ENCODE results near the gene SPACA1. TPM values are rescaled to one million over a fixed set of nuclear protein-coding genes. Genes with fewer than 3 reads are reported as not detected.

SPACA1 gene
- polyA plus RNA-seq, 2 of the 4 experiments (the other 2 are of a cell fraction) = not detected

DNA sequence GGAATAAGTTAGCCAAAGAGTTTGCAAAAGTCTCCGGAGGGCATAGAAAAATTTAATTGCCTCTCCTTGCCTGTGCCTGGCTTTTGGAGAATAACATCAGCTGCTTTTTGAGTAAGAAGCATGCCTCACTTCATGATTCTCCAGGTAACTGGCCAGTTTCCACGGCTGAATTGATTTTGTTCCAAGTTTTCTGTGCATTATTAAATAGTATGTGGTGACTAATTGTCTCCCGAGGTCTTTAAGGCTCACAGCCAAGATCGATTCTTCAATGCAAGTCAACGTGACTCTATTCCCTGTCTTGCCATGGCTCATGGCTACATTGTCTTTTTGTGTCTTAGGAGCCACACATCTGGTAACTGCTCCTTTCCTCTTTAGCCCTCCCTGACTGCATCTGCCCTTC lies 64.3 kb downstream of the SPACA1 start:
- no peak for TF ChIP-seq ZSCAN20 (CRISPR knock-in tag; IDR thresholded peaks at IDR 0.05)
- TF ChIP-seq, protein P1, sequence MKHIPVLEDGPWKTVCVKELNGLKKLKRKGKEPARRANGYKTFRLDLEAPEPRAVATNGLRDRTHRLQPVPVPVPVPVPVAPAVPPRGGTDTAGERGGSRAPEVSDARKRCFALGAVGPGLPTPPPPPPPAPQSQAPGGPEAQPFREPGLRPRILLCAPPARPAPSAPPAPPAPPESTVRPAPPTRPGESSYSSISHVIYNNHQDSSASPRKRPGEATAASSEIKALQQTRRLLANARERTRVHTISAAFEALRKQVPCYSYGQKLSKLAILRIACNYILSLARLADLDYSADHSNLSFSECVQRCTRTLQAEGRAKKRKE (CRISPR knock-in tag; IDR thresholded peaks at IDR 0.05; ENCODE audit: low read depth) = no peak
- TF ChIP-seq RARB (CRISPR knock-in tag; IDR thresholded peaks at IDR 0.05) = no peak
- no peak for TF ChIP-seq RFX5 (IDR thresholded peaks at IDR 0.05)
- no peak for TF ChIP-seq POLR2A (IDR thresholded peaks at IDR 0.05; ENCODE audit: low read length)
- Histone ChIP-seq H3K4me3 (no peak overlapping the region), H3K4me1 (no peaks in the 10 kb centered on the region), H3K4me2 (no peak overlapping the region), H3K9me3 (no peaks in the 10 kb centered on the region), H3K27ac (no peak overlapping the region)
- POLR2A ChIA-PET = no interaction called here
- no peak for DNase-seq (ENCODE audit: low read depth in 1 of 2, low spot score in 1 of 2)
- no peak for FAIRE-seq
- 11% methylated on average over 5 of the region's 5 CpGs for WGBS (ENCODE audit: missing lambda C conversion rate)
- no peak for ATAC-seq
- CTCF ChIA-PET = no interaction called here

DNA sequence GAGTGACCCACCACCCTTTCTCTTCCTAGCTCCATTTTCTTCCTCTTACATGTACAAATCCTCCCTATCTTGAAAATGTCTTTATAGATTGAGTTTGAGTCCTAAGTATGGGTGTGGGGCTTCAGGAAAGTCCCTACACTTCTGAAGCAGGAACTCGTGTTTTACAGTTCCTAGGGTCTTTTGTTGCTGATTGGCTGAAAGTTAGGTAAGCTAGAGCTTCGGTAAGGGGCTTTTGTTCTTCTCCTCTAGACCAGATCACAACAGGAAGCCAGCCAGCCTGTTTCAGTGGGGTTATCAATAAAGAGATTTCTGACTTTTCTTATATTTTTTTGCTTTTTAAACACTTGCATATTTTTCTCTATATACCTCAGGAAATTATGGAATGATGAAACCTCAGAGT lies 67.2 kb downstream of the SPACA1 start:
- no peaks in the 10 kb centered on the region for H3K4me1 ChIP-seq
- TF ChIP-seq TFCP2L1 (CRISPR knock-in tag; IDR thresholded peaks at IDR 0.05) (no peak), HOXB5 (CRISPR knock-in tag; IDR thresholded peaks at IDR 0.05) (no peak), CHD4 (IDR thresholded peaks at IDR 0.05; ENCODE audit: borderline replicate concordance) (no peak), BHLHE40 (IDR thresholded peaks at IDR 0.05; ENCODE audit: low read depth, low read length) (no peak), CHD2 (IDR thresholded peaks at IDR 0.05; ENCODE audit: low read length, partially characterized antibody) (no peak), HEYL (CRISPR knock-in tag; IDR thresholded peaks at IDR 0.05) (no peak), POLR2AphosphoS2 (conservative IDR thresholded peaks at IDR 0.05; ENCODE audit: low read length) (no peak), ZFP36 (IDR thresholded peaks at IDR 0.05; ENCODE audit: borderline replicate concordance, partially characterized antibody) (no peak), NR3C1 (IDR thresholded peaks at IDR 0.05) (no peak), FOXS1 (CRISPR knock-in tag; IDR thresholded peaks at IDR 0.05) (no peak), ZSCAN20 (CRISPR knock-in tag; IDR thresholded peaks at IDR 0.05) (no peak), RAD21 (conservative IDR thresholded peaks at IDR 0.05 in 1 of 2, IDR thresholded peaks at IDR 0.05 in 1 of 2) (no peak), MAFK (IDR thresholded peaks at IDR 0.05; ENCODE audit: partially characterized antibody) (no peak), FOSB (CRISPR knock-in tag; IDR thresholded peaks at IDR 0.05) (no peak)
- TF ChIP-seq, protein P2, sequence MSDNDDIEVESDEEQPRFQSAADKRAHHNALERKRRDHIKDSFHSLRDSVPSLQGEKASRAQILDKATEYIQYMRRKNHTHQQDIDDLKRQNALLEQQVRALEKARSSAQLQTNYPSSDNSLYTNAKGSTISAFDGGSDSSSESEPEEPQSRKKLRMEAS (IDR thresholded peaks at IDR 0.05) = no peak
- TF ChIP-seq, protein P3, sequence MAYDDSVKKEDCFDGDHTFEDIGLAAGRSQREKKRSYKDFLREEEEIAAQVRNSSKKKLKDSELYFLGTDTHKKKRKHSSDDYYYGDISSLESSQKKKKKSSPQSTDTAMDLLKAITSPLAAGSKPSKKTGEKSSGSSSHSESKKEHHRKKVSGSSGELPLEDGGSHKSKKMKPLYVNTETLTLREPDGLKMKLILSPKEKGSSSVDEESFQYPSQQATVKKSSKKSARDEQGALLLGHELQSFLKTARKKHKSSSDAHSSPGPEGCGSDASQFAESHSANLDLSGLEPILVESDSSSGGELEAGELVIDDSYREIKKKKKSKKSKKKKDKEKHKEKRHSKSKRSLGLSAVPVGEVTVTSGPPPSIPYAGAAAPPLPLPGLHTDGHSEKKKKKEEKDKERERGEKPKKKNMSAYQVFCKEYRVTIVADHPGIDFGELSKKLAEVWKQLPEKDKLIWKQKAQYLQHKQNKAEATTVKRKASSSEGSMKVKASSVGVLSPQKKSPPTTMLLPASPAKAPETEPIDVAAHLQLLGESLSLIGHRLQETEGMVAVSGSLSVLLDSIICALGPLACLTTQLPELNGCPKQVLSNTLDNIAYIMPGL (CRISPR knock-in tag; IDR thresholded peaks at IDR 0.05; ENCODE audit: borderline replicate concordance) = no peak
- TF ChIP-seq, protein P4, sequence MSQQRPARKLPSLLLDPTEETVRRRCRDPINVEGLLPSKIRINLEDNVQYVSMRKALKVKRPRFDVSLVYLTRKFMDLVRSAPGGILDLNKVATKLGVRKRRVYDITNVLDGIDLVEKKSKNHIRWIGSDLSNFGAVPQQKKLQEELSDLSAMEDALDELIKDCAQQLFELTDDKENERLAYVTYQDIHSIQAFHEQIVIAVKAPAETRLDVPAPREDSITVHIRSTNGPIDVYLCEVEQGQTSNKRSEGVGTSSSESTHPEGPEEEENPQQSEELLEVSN (IDR thresholded peaks at IDR 0.05; ENCODE audit: borderline replicate concordance, low read depth) = no peak
- TF ChIP-seq, protein P5, sequence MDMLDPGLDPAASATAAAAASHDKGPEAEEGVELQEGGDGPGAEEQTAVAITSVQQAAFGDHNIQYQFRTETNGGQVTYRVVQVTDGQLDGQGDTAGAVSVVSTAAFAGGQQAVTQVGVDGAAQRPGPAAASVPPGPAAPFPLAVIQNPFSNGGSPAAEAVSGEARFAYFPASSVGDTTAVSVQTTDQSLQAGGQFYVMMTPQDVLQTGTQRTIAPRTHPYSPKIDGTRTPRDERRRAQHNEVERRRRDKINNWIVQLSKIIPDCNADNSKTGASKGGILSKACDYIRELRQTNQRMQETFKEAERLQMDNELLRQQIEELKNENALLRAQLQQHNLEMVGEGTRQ (IDR thresholded peaks at IDR 0.05) = no peak
- TF ChIP-seq, protein P6, sequence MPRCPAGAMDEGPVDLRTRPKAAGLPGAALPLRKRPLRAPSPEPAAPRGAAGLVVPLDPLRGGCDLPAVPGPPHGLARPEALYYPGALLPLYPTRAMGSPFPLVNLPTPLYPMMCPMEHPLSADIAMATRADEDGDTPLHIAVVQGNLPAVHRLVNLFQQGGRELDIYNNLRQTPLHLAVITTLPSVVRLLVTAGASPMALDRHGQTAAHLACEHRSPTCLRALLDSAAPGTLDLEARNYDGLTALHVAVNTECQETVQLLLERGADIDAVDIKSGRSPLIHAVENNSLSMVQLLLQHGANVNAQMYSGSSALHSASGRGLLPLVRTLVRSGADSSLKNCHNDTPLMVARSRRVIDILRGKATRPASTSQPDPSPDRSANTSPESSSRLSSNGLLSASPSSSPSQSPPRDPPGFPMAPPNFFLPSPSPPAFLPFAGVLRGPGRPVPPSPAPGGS (IDR thresholded peaks at IDR 0.05) = no peak
- H3K9me3 ChIP-seq = no peaks in the 10 kb centered on the region
- DNase-seq (ENCODE audit: low read depth in 1 of 2, low spot score in 1 of 2) = no peak
- H3K27ac ChIP-seq = no peak overlapping the region
- H3K4me3 ChIP-seq = no peak overlapping the region
- no peak for ATAC-seq
- POLR2A ChIA-PET = no interaction called here
- CTCF ChIA-PET = no interaction called here
- H3K4me2 ChIP-seq = no peak overlapping the region
- no peak for FAIRE-seq
- WGBS (ENCODE audit: missing lambda C conversion rate) = 0% methylated on average over 2 of the region's 2 CpGs

Measured in A549 (cell line).